NCI-H1436 (cell line): Measurements from ENCODE around the gene TWIST2.

Source experiments
- DNase-seq: peaks from one replicate; lab custom pipeline; 2025; lab: John Stamatoyannopoulos, UW

TWIST2 gene

GRCh38 chr2:238939521-238940403 is 91.9 kb downstream of the TWIST2 start:
- no peak for DNase-seq

GRCh38 chr2:238940806-238941205 is 92.9 kb downstream of the TWIST2 start:
- DNase-seq: no peak

GRCh38 chr2:238941262-238941792 is 93.4 kb downstream of the TWIST2 start:
- no peak for DNase-seq

GRCh38 chr2:238942080-238942725 is 94.3 kb downstream of the TWIST2 start:
- DNase-seq: no peak

GRCh38 chr2:238942726-238943300 is 94.9 kb downstream of the TWIST2 start:
- no peak for DNase-seq

GRCh38 chr2:238943338-238944067 is 95.6 kb downstream of the TWIST2 start:
- no peak for DNase-seq

- no peak for DNase-seq
Observed at GRCh38 chr2:238945433-238946150, 97.7 kb downstream of the TWIST2 start.

- DNase-seq: no peak
Observed at GRCh38 chr2:238946318-238947242, 98.7 kb downstream of the TWIST2 start.

GRCh38 chr2:238947243-238947760 is 99.4 kb downstream of the TWIST2 start:
- no peak for DNase-seq

GRCh38 chr2:238947920-238948710 is 100.2 kb downstream of the TWIST2 start:
- no peak for DNase-seq

GRCh38 chr2:238948765-238949641 is 101.1 kb downstream of the TWIST2 start:
- DNase-seq: no peak

- no peak for DNase-seq
Observed at GRCh38 chr2:238949710-238950345, 101.9 kb downstream of the TWIST2 start.

- no peak for DNase-seq
Observed at GRCh38 chr2:238950551-238950950, 102.7 kb downstream of the TWIST2 start.

- no peak for DNase-seq
Observed at GRCh38 chr2:238952261-238952919, 104.5 kb downstream of the TWIST2 start.

GRCh38 chr2:238954841-238955591 is 107.1 kb downstream of the TWIST2 start:
- no peak for DNase-seq
